Nephron progenitor cell (in vitro differentiated cells): ENCODE measurements around the gene CLRN3.

Source experiments
- DNase-seq: peaks from one replicate; pipeline ENCODE4 v3.0.0; 2021
- H3K27ac Mint-ChIP-seq: 2 replicates; pipeline ENCODE4 v1.8.0; 2021; ENCODE audit warnings: mild to moderate bottlenecking, moderate library complexity, mixed read lengths
- H3K27me3 Mint-ChIP-seq: 2 replicates; pipeline ENCODE4 v1.8.0; 2021; ENCODE audit warnings: mild to moderate bottlenecking, low read depth, mixed read lengths; ENCODE audit not compliant: poor library complexity
- H3K36me3 Mint-ChIP-seq: 2 replicates; pipeline ENCODE4 v1.8.0; 2021; ENCODE audit warnings: low read depth, mixed read lengths
- H3K4me1 Mint-ChIP-seq: 2 replicates; pipeline ENCODE4 v1.8.0; 2021; ENCODE audit warnings: mixed read lengths
- H3K4me3 Mint-ChIP-seq: 2 replicates; pipeline ENCODE4 v1.8.0; 2021; ENCODE audit warnings: mild to moderate bottlenecking, moderate library complexity, mixed read lengths
- H3K9me3 Mint-ChIP-seq: 2 replicates; pipeline ENCODE4 v1.8.0; 2021; ENCODE audit warnings: mild to moderate bottlenecking, moderate library complexity, mixed read lengths
- TF ChIP-seq, protein P1 (sequence below): fragments of 200-600 bp; sonication (generic); IDR thresholded peaks from 2 replicates; pipeline ENCODE4 v1.5.0; 2021; ENCODE audit warnings: antibody characterized with exemption

The CLRN3 gene

DNA sequence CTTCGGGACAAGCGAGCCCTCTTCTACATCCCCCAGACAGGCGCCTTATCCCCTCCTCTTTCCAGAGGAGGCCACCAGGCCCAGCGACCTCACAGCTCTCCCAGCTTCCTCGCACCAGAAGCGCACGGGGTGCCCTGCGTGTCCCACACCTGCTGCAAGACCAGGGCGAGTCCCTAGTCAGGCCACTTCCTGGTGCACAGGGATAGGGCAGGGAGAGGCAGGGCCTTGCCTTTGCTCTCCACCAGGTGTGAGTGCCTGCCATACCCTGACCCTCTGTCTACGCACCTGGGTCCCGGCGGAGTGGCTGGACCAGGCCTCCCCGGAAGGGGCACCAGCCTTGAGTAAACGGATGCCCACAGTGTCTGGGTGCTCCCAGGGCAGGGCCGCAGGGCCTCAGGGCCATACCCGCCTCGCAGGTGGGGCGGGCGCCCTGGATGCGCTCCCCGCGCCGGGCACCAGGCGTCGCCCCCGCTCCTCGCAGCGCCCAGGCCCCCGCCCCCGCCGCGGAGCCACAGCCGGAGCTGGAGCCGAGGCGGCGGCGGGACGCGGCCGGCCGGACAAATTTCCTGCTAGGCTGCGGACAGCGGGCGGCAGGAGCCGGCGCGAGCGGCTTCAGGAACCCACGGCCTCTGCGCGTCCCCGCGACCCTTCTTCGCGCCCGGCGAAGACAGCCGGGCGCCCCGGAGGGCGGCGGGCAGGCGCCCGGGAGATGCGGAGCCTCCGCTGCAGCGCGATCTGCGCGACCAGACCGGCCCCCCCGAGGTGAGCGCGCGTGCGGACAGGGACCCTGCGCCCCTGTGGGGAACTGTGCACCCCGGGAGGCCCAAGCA lies 14.0 kb upstream of the CLRN3 start, which contains the start of gene PTPRE:
PTPRE (plus strand) TSS at position 556 of the 830 bp plus-strand sequence. CDS start 133,779 bp downstream, outside the sequence.
- Mint-ChIP-seq H3K36me3 (no peaks in the 10 kb centered on the region), H3K4me1 (peaks cover 14% of the 10 kb centered on the region), H3K9me3 (no peaks in the 10 kb centered on the region), H3K27me3 (peaks cover 67% of the 10 kb centered on the region), H3K27ac (no peak within 1 kb of the TSS), H3K4me3 (peak within 1 kb of the TSS; percentile 66)
- TF ChIP-seq, protein P1, sequence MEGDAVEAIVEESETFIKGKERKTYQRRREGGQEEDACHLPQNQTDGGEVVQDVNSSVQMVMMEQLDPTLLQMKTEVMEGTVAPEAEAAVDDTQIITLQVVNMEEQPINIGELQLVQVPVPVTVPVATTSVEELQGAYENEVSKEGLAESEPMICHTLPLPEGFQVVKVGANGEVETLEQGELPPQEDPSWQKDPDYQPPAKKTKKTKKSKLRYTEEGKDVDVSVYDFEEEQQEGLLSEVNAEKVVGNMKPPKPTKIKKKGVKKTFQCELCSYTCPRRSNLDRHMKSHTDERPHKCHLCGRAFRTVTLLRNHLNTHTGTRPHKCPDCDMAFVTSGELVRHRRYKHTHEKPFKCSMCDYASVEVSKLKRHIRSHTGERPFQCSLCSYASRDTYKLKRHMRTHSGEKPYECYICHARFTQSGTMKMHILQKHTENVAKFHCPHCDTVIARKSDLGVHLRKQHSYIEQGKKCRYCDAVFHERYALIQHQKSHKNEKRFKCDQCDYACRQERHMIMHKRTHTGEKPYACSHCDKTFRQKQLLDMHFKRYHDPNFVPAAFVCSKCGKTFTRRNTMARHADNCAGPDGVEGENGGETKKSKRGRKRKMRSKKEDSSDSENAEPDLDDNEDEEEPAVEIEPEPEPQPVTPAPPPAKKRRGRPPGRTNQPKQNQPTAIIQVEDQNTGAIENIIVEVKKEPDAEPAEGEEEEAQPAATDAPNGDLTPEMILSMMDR = peak; percentile 41
- DNase-seq = peak; percentile 82

DNA sequence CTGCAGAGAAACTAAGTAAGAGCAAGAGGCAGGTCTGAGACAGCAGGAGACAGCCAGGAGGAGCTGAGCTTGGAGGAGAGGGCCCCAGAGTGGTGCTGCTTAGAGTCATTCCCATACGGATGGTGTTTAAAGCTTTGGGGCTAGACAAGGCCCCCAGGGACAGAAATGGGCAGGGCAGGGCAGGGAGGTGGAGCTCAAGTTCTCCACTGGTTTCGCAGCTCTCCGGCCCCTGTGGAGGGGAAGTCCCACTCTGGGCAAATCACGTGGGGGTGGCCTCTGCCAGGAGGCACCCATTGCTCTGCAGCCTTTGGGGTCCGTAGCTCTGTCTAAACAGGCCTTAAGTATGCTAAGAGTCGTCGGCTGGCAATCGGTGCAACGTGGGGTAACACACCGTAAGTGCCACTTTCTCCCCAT lies 13.1 kb upstream of the CLRN3 start:
- no peaks in the 10 kb centered on the region for H3K36me3 Mint-ChIP-seq
- H3K27me3 Mint-ChIP-seq = peaks cover 65% of the 10 kb centered on the region
- H3K27ac Mint-ChIP-seq = no peak overlapping the region
- H3K4me1 Mint-ChIP-seq = peaks cover 14% of the 10 kb centered on the region
- TF ChIP-seq, protein P1 = no peak
- no peak overlapping the region for H3K4me3 Mint-ChIP-seq
- no peak for DNase-seq
- no peaks in the 10 kb centered on the region for H3K9me3 Mint-ChIP-seq

GRCh38 chr10:127905001-127905847 lies 12.5 kb upstream of the CLRN3 start:
- Mint-ChIP-seq H3K27me3 (peaks cover 60% of the 10 kb centered on the region), H3K36me3 (no peaks in the 10 kb centered on the region), H3K4me1 (peaks cover 14% of the 10 kb centered on the region), H3K4me3 (peak overlapping the region; percentile 14), H3K27ac (peak overlapping the region; percentile 1), H3K9me3 (no peaks in the 10 kb centered on the region)
- no peak for DNase-seq
- TF ChIP-seq, protein P1 = no peak

DNA sequence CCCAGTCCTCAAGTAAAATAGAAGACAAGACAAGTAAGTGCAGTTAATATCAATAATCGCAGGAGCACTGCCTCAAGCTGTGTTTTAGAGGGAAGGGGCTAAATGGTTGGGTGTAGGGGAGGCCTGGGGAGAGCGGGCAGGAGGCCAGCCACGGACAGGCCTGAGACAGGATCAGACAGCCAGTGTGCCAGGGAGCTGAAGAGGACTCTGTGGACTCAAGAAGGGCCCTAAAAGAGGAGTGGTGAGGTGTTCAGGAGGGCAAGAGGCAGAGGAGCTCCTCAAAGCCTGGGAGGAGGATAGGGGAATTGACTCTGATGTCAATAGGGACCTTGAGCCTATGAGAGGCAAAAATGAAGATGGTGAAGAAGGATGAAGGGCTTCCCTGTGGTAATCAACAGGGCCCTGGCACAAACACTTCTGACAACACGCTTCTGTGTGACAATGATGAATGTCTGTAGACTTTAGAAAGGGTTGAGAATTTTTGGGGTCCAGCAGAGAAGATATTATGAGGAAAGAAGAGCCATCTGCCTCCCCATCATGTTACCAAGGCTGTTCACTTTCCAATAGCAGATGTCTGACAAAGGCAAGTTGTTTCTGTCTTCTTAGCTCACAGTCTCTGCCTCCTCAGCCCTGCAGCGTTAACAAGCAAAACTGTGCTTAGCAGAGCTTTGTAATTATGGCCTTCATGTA lies 11.7 kb upstream of the CLRN3 start:
- Mint-ChIP-seq H3K36me3 (no peaks in the 10 kb centered on the region), H3K4me3 (no peak overlapping the region), H3K27me3 (peaks cover 52% of the 10 kb centered on the region), H3K9me3 (no peaks in the 10 kb centered on the region), H3K4me1 (peaks cover 13% of the 10 kb centered on the region), H3K27ac (no peak overlapping the region)
- TF ChIP-seq, protein P1 = no peak
- DNase-seq = no peak

GRCh38 chr10:127903789-127904188 lies 11.0 kb upstream of the CLRN3 start:
- Mint-ChIP-seq H3K27me3 (peaks cover 46% of the 10 kb centered on the region), H3K27ac (no peak overlapping the region), H3K9me3 (no peaks in the 10 kb centered on the region), H3K36me3 (no peaks in the 10 kb centered on the region), H3K4me3 (no peak overlapping the region), H3K4me1 (peaks cover 9% of the 10 kb centered on the region)
- TF ChIP-seq, protein P1 = no peak
- DNase-seq = no peak
